Amygdala (tissue), 56 donors: ENCODE data around the gene LBP.
"Not testable (repeated sequence)": the region's sequence is repeated elsewhere in the genome, so short reads cannot be mapped to it uniquely, and the experiment has no call there.

Source experiments
- DNase-seq, 56 donors: peaks; one replicate each; lab custom pipeline; 2025; lab: John Stamatoyannopoulos, UW

The LBP gene

DNA sequence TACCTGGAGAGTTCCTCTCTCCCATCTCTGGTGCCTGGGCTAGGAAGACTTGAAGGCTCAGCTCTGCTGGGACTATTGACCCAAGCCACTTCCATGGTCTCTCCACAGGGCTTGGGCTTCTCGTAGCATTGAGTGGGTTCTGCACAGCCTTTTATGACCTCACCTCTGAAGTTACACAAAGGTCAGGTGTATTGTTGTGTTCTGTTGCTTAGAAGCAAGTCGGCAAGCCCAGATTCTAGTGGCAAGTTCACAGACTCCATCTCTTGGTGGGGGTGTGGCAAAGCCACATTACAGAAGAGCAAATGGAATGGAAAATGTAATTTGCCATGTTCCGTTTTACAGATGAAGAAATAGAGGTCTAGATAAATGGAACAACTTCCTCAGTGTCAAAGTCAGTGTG lies 28.9 kb upstream of the LBP start:
- DNase-seq: no peak

GRCh38 chr20:38320221-38320620 lies 26.1 kb upstream of the LBP start:
- no peak for DNase-seq

- peak in 40 of 56 donors; percentile 6 to 80 (median 32) for DNase-seq
Measured at GRCh38 chr20:38321959-38322598, 24.2 kb upstream of the LBP start.

DNA sequence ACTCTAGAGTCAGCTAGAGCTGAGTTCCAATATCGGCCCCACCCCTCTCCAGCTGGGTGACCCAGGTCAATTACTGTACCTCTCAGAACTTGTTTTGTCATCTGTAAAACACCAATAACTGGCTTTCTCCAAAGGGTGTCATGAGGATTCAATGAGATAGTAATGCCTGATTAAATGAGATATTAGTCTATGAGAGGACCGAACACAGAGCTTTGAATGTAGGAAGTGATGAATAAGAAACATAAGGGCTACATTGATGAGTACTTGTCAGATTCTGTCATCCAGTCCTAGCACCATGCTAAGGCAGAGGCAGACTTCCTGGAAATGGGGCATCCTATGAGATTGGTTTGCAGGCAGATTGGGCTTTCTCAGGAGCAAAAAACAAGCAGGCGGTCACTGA lies 22.1 kb upstream of the LBP start:
- DNase-seq: no peak

GRCh38 chr20:38325167-38325566 lies 21.1 kb upstream of the LBP start:
- no peak for DNase-seq

DNA sequence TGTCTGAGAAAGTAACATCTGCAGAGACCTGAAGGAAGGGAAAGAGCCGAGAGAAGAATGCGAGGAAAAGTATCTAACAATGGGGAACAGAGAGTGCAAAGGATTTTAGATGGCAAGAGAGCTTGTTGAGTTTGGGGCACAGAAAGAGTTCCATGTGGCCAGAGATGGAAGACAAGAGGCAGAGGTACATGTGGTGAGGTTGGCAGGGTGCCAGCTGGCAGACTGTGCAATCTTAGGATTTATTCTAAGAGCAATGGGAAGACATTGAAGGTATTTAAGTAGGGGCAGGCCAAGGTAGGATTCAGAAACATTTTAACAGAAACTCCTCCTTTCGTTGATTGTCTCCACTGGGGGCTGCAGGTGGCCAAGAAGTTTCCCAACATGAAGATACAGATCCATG lies 20.4 kb upstream of the LBP start:
- peak in 1 of 56 donors; percentile 30 for DNase-seq

GRCh38 chr20:38326309-38326708 lies 20.0 kb upstream of the LBP start:
- no peak for DNase-seq

GRCh38 chr20:38330638-38331037 lies 15.6 kb upstream of the LBP start:
- DNase-seq: no peak

GRCh38 chr20:38331245-38331644 lies 15.0 kb upstream of the LBP start:
- DNase-seq: no peak

DNA sequence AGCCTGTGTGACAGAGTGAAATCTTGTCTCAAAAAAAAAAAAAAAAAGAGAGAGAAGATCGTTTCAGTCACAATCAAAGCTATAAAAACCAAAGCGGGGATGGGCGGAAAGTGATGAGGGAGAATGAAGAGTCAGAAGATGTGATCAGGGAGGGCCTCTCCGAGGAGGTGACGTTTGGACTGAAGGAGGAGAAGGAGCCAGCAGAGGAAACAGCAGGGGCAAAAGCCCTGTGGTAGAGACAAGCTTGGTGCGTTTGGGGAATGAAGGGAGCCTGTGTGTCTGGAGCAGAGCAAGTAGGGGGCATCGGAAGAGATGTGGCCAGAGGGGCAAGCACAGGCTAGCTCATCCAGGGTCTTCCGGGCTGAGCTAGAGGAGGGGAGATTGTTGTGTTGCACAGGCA lies 14.5 kb upstream of the LBP start:
- DNase-seq: no peak

DNA sequence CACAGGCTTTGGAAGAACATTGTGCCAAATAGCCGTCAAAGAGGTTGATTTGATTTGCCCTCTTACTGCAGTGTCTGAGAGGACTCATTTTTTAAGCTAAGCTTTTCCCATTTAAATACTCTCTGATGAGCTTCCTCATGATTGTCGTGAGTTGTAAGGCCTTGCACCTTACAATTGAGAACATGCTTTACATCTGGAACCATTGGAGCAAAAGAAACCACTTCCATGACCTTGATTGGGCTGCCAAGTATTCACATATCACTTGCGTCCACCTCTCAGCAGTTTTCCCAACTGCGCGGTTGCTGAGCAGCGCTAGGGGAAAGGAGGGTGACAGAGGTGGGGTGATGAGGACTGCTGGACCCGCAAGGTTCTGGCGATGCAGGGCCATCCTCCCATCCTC lies 12.3 kb upstream of the LBP start:
- no peak for DNase-seq

DNA sequence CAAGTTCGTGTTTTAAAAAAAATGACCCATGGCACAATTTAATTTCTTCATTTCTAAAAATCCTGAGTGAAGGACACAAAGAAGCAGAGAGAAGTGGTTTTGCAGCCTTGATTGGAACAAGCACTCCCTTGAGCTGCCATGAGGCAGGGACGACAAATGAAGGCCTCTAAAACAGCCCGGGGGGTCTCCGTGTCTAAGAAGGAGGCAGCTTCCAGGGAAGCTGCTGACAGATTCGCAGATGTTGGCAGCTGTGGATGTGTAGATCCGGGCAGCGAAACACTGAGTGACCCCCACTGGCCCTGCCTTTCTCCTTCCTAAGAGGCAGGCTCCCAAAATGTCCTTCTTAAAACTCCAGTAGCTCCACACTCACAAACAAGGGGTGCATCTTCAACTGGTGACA lies 9.6 kb upstream of the LBP start:
- DNase-seq: no peak

GRCh38 chr20:38337561-38338140 lies 8.6 kb upstream of the LBP start:
- DNase-seq: peak in 30 of 56 donors; percentile 6 to 78 (median 30)

- peak in 2 of 56 donors; percentile 4 to 13 for DNase-seq
Measured at GRCh38 chr20:38338849-38339520, 7.3 kb upstream of the LBP start.

GRCh38 chr20:38339521-38339896 lies 6.8 kb upstream of the LBP start:
- DNase-seq: not testable (repeated sequence)

- DNase-seq: no peak
Measured at GRCh38 chr20:38339997-38340396, 6.3 kb upstream of the LBP start.

DNA sequence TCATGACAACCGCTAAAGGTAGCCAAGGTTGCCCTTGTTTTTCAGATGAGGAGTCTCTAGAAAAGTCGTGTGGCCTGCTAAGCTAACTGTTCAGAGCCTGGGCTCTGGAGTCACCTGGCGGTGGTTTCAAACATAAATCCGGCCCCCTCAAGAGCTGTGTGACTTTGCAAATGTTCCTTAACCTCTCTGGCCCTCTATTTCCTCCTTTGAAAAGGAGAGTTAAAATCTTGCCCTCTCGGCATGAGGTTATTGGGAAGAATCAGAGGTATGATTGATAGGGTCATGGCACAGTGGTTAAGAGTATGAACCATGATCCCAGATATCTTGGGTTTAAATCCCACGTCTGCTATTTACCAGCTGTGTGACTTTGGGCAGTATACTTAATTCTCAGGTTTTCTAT lies 5.6 kb upstream of the LBP start:
- no peak for DNase-seq

DNA sequence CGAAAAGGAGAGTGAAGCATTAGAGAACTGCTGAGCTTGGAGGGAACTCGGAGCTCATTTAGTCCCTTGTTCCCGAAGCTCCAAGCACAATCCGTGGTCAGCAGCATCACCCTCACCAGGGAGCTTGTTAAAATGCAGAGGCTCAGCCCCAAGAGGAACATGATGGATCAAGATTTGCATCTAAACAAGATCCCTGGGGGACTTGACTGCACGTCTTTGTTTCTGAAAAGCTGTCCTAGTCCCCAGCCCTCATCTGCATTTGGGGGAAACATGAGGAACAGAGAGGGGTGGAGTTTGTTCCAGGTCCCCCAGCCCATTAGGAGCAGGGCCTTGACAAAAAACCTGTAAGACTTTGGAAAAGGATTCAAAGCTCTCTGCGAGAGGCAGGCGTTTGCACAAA lies 4.1 kb upstream of the LBP start:
- DNase-seq: peak in 3 of 56 donors; percentile 3 to 8 (median 6)

GRCh38 chr20:38342713-38343310 lies 3.5 kb upstream of the LBP start:
- DNase-seq: no peak

DNA sequence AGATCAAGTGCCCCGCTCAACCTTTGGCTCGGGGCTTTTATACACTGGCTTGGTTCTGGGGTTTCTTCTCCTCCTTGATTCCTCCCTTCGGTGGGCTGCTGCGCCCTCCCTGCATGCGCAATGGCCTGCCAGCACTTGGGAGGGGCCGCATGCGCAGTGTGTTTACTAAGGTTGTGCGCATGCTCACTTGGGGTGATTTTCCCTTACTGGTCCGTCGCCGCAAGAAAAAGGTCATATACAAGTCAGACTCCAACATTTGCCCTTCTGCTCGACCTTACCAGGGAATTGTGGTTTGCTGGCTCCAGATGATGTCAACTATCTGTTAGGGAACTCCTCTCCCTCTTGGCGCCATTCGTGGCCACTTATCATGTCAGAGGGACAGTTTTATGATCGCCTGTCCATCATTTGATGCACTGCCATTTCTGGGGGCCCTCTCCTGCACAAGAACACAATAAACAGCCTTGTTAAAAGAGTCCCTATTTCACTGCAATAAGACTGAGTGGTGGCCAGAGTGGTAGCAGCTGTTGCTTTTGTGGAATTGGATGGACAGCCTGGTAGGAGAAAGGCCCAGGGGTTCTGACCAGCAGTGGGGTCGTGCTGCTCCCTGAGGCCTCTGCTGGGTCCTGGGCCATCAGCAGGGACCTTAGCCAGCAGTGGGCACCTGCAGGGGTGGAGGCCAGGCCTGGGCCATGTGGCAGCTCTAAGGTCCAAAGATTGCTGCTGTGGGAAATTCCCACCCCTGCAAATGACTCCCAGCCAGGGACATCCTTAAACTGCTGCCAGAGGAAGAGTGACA lies 2.8 kb upstream of the LBP start:
- DNase-seq: no peak

GRCh38 chr20:38344107-38344701 lies 2.1 kb upstream of the LBP start:
- DNase-seq: no peak
